SK-N-MC (cell line): ENCODE results near the gene ARHGEF10L.

Experiments
- DNase-seq: peaks from one replicate; pipeline ENCODE4 v3.0.0-alpha.2; 2011; ENCODE audit warnings: low read depth, low spot score
- H3K27ac ChIP-seq: fragments of 200-600 bp; sonication (generic); 2 replicates; pipeline ENCODE4 v1.5.1; 2016; ENCODE audit warnings: mixed run types
- H3K36me3 ChIP-seq: fragments of 200-600 bp; sonication (generic); 2 replicates; pipeline ENCODE4 v1.6.1; 2017; ENCODE audit warnings: antibody characterized with exemption, low read length, mixed read lengths; ENCODE audit not compliant: insufficient read depth
- H3K4me3 ChIP-seq: fragments of 200-600 bp; sonication (generic); 2 replicates; pipeline ENCODE4 v1.5.1; 2016
- H3K9ac ChIP-seq: fragments of 200-600 bp; sonication (generic); 2 replicates; pipeline ENCODE4 v1.8.0; 2017; ENCODE audit warnings: mixed run types, mixed read lengths; ENCODE audit not compliant: insufficient read length
- H3K9me3 ChIP-seq: fragments of 200-600 bp; sonication (generic); 2 replicates; pipeline ENCODE4 v1.6.1; 2017; ENCODE audit warnings: low read depth, mild to moderate bottlenecking, antibody characterized with exemption, low read length, moderate library complexity, mixed read lengths
- EZH2 ChIP-seq: fragments of 200-600 bp; sonication (generic); IDR thresholded peaks from one replicate; pipeline ENCODE4 v1.6.1; 2017; ENCODE audit warnings: antibody characterized with exemption
- FOXP2 ChIP-seq: optimal IDR thresholded peaks from 2 replicates; pipeline ENCODE3; 2011; ENCODE audit warnings: mild to moderate bottlenecking, moderate library complexity; ENCODE audit not compliant: insufficient read depth; ENCODE audit errors: extremely low read length, control extremely low read depth
- POLR2AphosphoS5 ChIP-seq: IDR thresholded peaks from 2 replicates; pipeline ENCODE4 v1.6.1; 2012; ENCODE audit warnings: mild to moderate bottlenecking, low read depth, low read length, borderline replicate concordance

The ARHGEF10L gene

DNA sequence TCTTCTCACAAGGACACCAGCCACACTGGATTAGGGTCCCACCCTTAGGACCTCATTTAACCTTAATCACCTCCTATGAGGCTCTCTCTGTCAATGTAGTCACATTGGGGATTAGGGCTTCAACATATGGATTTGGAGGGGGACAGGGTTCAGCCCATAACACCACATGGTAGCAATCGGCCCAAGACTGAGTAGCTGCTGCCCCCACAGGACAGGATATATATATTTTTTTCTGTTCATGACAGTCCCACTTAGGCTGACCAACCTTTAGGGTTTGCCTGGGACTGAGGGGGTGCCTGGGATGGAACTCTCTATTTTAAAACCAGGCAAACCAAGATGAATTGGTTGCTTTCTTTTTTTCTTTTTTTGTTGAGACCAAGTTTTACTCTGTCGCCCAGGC, 207.4 kb downstream of the ARHGEF10L start:
- Histone ChIP-seq H3K9me3 (no peaks in the 10 kb centered on the region), H3K4me3 (no peak overlapping the region), H3K9ac (no peak overlapping the region), H3K36me3 (no peaks in the 10 kb centered on the region), H3K27ac (no peak overlapping the region)
- no peak for DNase-seq
- TF ChIP-seq FOXP2 (no peak), POLR2AphosphoS5 (no peak), EZH2 (no peak)
